C4-2B (cell line): ENCODE results near the gene KCNH2.

ENCODE experiments used
- H3K27ac ChIP-seq: fragments of 450-650 bp; 2 replicates; pipeline ENCODE4 v1.5.1; 2017
- ZFX ChIP-seq: fragments of 450-650 bp; IDR thresholded peaks from 2 replicates; pipeline ENCODE4 v1.6.1; 2017
- TF ChIP-seq, protein P1 (sequence below): fragments of 450-650 bp; conservative IDR thresholded peaks from 2 replicates; pipeline ENCODE4 v1.5.1; 2017; ENCODE audit warnings: mild to moderate bottlenecking

The KCNH2 gene

DNA sequence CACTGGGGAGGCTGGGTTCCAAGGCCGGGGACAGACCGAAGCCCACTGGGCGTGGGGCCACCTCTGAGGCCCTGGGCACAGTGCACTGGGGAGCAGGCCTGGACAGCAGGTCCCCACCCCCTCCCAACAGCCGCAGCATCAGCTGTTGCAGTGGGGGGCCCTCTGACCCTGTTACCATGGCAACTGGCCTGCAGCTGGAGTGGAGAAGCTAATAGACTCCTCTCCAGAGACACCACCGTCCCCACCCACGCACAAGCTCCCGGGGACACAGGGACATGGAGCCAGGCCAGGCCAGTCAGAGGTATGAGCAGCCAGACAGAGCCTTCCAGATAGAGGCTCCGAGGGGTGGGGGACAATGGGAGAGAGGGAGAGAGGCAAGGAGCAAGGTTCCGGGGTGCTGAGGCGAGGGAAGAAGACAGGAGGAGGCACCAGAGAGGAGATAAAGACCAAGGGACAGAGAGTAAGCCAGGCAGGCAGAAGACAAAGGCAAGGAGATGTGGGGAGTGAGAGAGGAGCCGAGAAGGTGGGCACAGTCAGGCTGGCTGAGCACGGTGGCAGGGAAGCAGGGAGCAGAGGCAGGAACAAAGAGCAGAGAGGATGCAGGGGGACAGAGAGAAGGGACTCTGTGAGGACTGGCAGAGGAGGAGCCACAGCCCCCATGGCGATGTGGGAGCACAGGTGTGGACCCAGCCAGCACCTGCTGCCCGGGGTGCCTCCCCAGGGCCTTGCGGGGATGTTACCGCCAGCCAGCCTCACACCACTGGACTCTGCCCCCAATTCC is 6.7 kb downstream of the KCNH2 start:
- TF ChIP-seq, protein P1, sequence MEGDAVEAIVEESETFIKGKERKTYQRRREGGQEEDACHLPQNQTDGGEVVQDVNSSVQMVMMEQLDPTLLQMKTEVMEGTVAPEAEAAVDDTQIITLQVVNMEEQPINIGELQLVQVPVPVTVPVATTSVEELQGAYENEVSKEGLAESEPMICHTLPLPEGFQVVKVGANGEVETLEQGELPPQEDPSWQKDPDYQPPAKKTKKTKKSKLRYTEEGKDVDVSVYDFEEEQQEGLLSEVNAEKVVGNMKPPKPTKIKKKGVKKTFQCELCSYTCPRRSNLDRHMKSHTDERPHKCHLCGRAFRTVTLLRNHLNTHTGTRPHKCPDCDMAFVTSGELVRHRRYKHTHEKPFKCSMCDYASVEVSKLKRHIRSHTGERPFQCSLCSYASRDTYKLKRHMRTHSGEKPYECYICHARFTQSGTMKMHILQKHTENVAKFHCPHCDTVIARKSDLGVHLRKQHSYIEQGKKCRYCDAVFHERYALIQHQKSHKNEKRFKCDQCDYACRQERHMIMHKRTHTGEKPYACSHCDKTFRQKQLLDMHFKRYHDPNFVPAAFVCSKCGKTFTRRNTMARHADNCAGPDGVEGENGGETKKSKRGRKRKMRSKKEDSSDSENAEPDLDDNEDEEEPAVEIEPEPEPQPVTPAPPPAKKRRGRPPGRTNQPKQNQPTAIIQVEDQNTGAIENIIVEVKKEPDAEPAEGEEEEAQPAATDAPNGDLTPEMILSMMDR, result no peak
- TF ChIP-seq ZFX, result no peak
- H3K27ac ChIP-seq, result no peak overlapping the region

GRCh38 chr7:150970424-150970823 is 7.7 kb downstream of the KCNH2 start:
- no peak overlapping the region for H3K27ac ChIP-seq
- TF ChIP-seq ZFX, result no peak
- TF ChIP-seq, protein P1, result no peak

DNA sequence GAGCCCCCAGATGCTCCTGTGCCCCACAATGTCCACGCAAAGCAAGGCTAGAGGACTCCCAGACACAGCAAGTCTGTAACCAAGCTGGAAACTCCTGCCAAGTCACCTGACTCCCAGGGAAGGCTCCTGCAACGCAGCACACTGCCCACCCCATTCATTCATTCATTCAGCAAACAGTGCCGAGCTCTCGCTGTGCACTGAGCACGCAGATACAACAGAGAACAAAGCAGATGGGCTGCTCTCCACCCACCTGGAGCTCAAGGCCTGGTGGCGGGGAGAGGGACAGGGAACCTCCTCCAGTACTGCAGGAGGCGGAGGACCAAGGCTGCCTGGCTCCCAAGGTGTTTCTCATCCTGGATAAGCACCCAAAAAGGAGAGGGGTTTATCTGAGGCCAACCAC is 8.6 kb downstream of the KCNH2 start:
- H3K27ac ChIP-seq, result no peak overlapping the region
- TF ChIP-seq, protein P1, result no peak
- TF ChIP-seq ZFX, result no peak

DNA sequence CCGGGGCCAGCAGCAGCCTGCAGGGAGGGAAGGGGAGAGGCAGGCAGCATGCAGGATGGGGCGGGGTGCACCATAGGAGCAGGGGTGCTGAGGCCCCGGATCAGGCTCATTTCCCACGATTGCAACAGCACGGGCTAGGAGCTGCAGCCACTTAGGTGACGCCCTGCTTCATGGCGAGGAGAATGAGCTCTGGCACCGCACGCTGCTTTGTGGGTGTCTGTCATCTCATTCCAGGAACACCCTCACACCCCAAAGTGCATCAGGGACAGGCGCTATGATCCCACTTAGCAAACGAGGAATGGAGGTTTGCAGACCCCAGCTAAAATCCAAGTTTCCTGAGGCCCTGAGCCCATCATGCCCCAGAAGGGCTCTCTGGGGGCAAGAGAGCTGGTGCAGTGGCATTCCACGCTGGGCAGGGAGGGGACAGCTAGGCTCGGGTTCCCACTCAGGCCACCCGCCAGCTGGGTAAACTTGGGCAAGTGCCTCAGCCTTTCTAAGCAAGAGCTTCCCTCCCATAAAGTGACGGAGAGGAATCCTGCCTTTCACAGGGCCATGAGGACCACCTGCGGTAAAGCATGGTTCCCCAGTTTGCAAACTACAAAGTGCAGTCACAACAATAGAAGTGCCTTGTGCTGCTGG is 9.3 kb downstream of the KCNH2 start:
- H3K27ac ChIP-seq, result no peak overlapping the region
- TF ChIP-seq, protein P1, result no peak
- no peak for TF ChIP-seq ZFX

GRCh38 chr7:150968056-150968733 is 9.9 kb downstream of the KCNH2 start:
- TF ChIP-seq, protein P1, result no peak
- no peak for TF ChIP-seq ZFX
- H3K27ac ChIP-seq, result no peak overlapping the region

DNA sequence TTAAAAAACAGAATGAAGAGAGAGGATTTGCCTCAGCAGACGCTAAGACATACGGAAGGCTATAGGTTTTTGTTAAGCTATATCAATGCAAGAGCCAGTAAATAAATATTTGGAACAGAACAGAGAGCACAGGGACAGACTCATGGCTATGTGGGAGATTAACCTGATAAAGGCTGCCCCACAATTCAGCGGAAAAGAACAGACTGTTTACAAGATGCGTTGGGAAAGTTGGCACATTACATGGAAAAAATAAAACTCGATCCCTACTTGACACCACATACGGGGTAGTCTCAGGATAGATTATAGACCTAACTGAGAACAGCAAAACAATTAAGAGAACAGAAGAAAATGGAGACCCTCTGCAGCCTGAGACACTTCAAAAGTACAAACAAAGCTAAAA is 10.8 kb downstream of the KCNH2 start:
- no peak for TF ChIP-seq ZFX
- TF ChIP-seq, protein P1, result no peak
- H3K27ac ChIP-seq, result no peak overlapping the region

DNA sequence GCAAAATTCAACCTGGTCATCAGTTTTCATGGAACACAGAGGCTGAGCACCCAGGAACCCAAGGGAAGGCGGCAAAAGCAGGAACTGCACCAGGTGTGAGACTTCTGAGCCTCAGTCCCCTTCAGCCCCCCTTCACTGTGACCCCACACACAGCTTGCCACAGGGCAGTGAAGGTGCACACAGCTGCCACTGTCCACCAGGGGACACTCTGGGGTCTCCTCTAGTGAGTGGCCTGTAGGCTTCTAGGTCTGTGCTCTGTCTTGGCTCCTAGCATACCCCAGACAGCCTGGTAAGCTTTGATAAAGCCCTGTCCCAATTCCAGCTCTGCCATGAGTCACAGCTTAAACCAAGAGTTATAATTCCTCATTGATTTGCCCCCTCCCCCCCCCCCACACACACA is 12.1 kb downstream of the KCNH2 start:
- TF ChIP-seq ZFX, result no peak
- TF ChIP-seq, protein P1, result no peak
- H3K27ac ChIP-seq, result no peak overlapping the region
